Fibroblast of the aortic adventitia (primary cell): ENCODE measurements around the gene SH3GL1. TPM values are rescaled to one million over a fixed set of nuclear protein-coding genes. Genes with fewer than 3 reads are reported as not detected.

ENCODE experiments used
- DNase-seq: peaks from one replicate; pipeline ENCODE4 v3.0.0-alpha.2; 2010; ENCODE audit warnings: low read depth
- H3K4me3 ChIP-seq: 2 replicates; pipeline ENCODE4 v1.5.1; 2011; ENCODE audit warnings: low read depth, mild to moderate bottlenecking, control low read depth, low read length, moderate library complexity
- CTCF ChIP-seq: IDR thresholded peaks from 2 replicates; pipeline ENCODE4 v1.5.1; 2011; ENCODE audit warnings: mild to moderate bottlenecking, low read length, control low read depth, inconsistent platforms; ENCODE audit not compliant: insufficient read depth
- total RNA-seq: library from RNA; depleted of rRNA; stranded (reverse); fragments of >200 nt; gene quantifications from 2 replicates; pipeline ENCODE4 v1.2.3, GENCODE V29; 2012; ENCODE audit warnings: low replicate concordance

The SH3GL1 gene
- total RNA-seq, 1 donor: 97.2 TPM

GRCh38 chr19:4327877-4328242 is 72.5 kb downstream of the SH3GL1 start:
- peak overlapping the region; percentile 62 for H3K4me3 ChIP-seq
- no peak for DNase-seq
- no peak for TF ChIP-seq CTCF

GRCh38 chr19:4327252-4327876 is 73.0 kb downstream of the SH3GL1 start:
- DNase-seq: peak; percentile 32

GRCh38 chr19:4326837-4327251 is 73.5 kb downstream of the SH3GL1 start:
- H3K4me3 ChIP-seq: no peak overlapping the region
- no peak for TF ChIP-seq CTCF
- DNase-seq: no peak

More at GRCh38 chr19:4327252-4327876, 73.0 kb downstream of the SH3GL1 start:
- peak overlapping the region; percentile 62 for H3K4me3 ChIP-seq
- no peak for TF ChIP-seq CTCF

- H3K4me3 ChIP-seq: no peak overlapping the region
- no peak for DNase-seq
- TF ChIP-seq CTCF: no peak
Measured at GRCh38 chr19:4326215-4326836, 74.0 kb downstream of the SH3GL1 start.

- TF ChIP-seq CTCF: no peak
- no peak for DNase-seq
- H3K4me3 ChIP-seq: no peak overlapping the region
Measured at GRCh38 chr19:4324228-4324627, 76.1 kb downstream of the SH3GL1 start.

GRCh38 chr19:4323692-4324091 is 76.7 kb downstream of the SH3GL1 start:
- no peak overlapping the region for H3K4me3 ChIP-seq
- no peak for DNase-seq
- no peak for TF ChIP-seq CTCF
